GM12878 (cell line): ENCODE results near the gene CATSPER4. TPM values are rescaled to one million over a fixed set of nuclear protein-coding genes. Genes with fewer than 3 reads are reported as not detected.

Experiments used
- ATAC-seq: fragments of 200-7000 bp; cut with Tn5 transposase; 3 replicates; pipeline ENCODE4 v1.9.1; 2020; ENCODE audit warnings: mild to moderate bottlenecking, moderate library complexity
- BruUV-seq: library from RNA; stranded (reverse); fragments of 400-500 nt; replicated peaks from 2 replicates; lab custom pipeline; 2021; lab: Mats Ljungman, UMichigan
- CTCF ChIA-PET: fragments of 300-600 bp; sonication (Branson Sonifier 250); formaldehyde crosslinking; extraction: SDS; loops from one replicate; lab custom pipeline; 2021; ENCODE audit warnings: inconsistent platforms; lab: Yijun Ruan, JAX
- POLR2A ChIA-PET: fragments of 350-600 bp; formaldehyde crosslinking; extraction: SDS; loops from one replicate; lab custom pipeline; 2021; ENCODE audit warnings: inconsistent platforms; lab: Charles Lee
- RAD21 ChIA-PET: fragments of 300-600 bp; sonication (Branson Sonifier 250); formaldehyde crosslinking; loops from one replicate; lab custom pipeline; 2023; ENCODE audit warnings: antibody characterized with exemption; ENCODE audit not compliant: unreplicated experiment; lab: Charles Lee
- SMC1A ChIA-PET: fragments of 300-600 bp; sonication (Branson Sonifier 250); formaldehyde crosslinking; loops from one replicate; lab custom pipeline; 2023; ENCODE audit not compliant: unreplicated experiment, uncharacterized antibody; lab: Charles Lee
- DNase-seq: peaks from one replicate; pipeline ENCODE4 v3.0.0-alpha.2; 2011; ENCODE audit warnings: low read depth, low spot score
- FAIRE-seq: peaks from 3 replicates; lab custom pipeline; 2011; peaks lifted over from hg19 to GRCh38; lab: Jason Lieb, UNC
- H2AFZ ChIP-seq: 2 replicates; pipeline ENCODE4 v1.6.0; 2011; ENCODE audit warnings: low read depth, low read length, control low read depth; ENCODE audit not compliant: control insufficient read depth
- H3K27ac ChIP-seq: 2 replicates; pipeline ENCODE4 v1.5.1; 2011; ENCODE audit warnings: control low read depth; ENCODE audit not compliant: control insufficient read depth, insufficient read depth
- H3K27me3 ChIP-seq, 2 experiments: replicated peaks in 1 of 2; 2 replicates each; pipeline versions ENCODE4 v1.6.0 to v1.6.1; 2011; ENCODE audit warnings: low read length in 1 of 2; ENCODE audit not compliant: control insufficient read depth in 2 of 2, insufficient read depth in 2 of 2
- H3K36me3 ChIP-seq, 2 experiments: 2 replicates each; pipeline ENCODE4 v1.5.1; 2011; ENCODE audit warnings: low read length in 1 of 2; ENCODE audit not compliant: control insufficient read depth in 2 of 2, insufficient read depth in 2 of 2
- H3K4me1 ChIP-seq: 2 replicates; pipeline ENCODE4 v1.6.1; 2011; ENCODE audit warnings: mild to moderate bottlenecking, low read length, moderate library complexity, mixed read lengths; ENCODE audit not compliant: control insufficient read depth, insufficient read depth
- H3K4me2 ChIP-seq: 2 replicates; pipeline ENCODE4 v1.6.0; 2011; ENCODE audit warnings: control low read depth; ENCODE audit not compliant: control insufficient read depth, insufficient read depth
- H3K4me3 ChIP-seq: fragments of 200-600 bp; sonication (generic); 2 replicates; pipeline ENCODE4 v1.5.1; 2016
- H3K79me2 ChIP-seq: 2 replicates; pipeline ENCODE4 v1.6.0; 2011; ENCODE audit warnings: low read length; ENCODE audit not compliant: control insufficient read depth, insufficient read depth
- H3K9ac ChIP-seq: 2 replicates; pipeline ENCODE4 v1.8.0; 2011; ENCODE audit warnings: low read length, control low read depth, mixed read lengths; ENCODE audit not compliant: control insufficient read depth, insufficient read depth
- H3K9me3 ChIP-seq: replicated peaks from 3 replicates; pipeline ENCODE4 v1.5.1; 2011; ENCODE audit warnings: mild to moderate bottlenecking, low read length; ENCODE audit not compliant: control insufficient read depth, insufficient read depth
- H4K20me1 ChIP-seq: 2 replicates; pipeline ENCODE4 v1.6.0; 2011; ENCODE audit not compliant: control insufficient read depth, insufficient read depth
- BHLHE40 ChIP-seq, 2 experiments: fragments of 450-650 bp in 1 of 2; IDR thresholded peaks; 2 replicates each; pipeline ENCODE4 v1.6.1; 2011 to 2017; ENCODE audit warnings: low read depth in 2 of 2, borderline replicate concordance in 1 of 2, improper control_type of control experiment in 1 of 2, low read length in 1 of 2, mild to moderate bottlenecking in 1 of 2
- CBFB ChIP-seq: IDR thresholded peaks from 2 replicates; pipeline ENCODE4 v1.6.1; 2016; ENCODE audit warnings: antibody characterized with exemption, low read depth
- CBX3 ChIP-seq: fragments of 200-600 bp; sonication (generic); IDR thresholded peaks from 2 replicates; pipeline ENCODE4 v1.6.1; 2016; ENCODE audit warnings: low read depth, borderline replicate concordance
- E4F1 ChIP-seq: fragments of 450-650 bp; IDR thresholded peaks from 2 replicates; pipeline ENCODE4 v1.6.1; 2018; ENCODE audit warnings: borderline replicate concordance, mild to moderate bottlenecking; ENCODE audit not compliant: partially characterized antibody
- EP300 ChIP-seq, 2 experiments: fragments of 150-350 bp in 1 of 2; IDR thresholded peaks; 2 replicates each; pipeline ENCODE4 v1.6.1; 2011 to 2012; ENCODE audit warnings: low read depth in 2 of 2, low read length in 2 of 2, borderline replicate concordance in 1 of 2, improper control_type of control experiment in 1 of 2, inconsistent platforms in 1 of 2; ENCODE audit not compliant: control insufficient read depth in 1 of 2
- IKZF1 ChIP-seq: fragments of 450-650 bp; conservative IDR thresholded peaks from 2 replicates; pipeline ENCODE4 v1.6.1; 2017; ENCODE audit warnings: antibody characterized with exemption, mild to moderate bottlenecking
- MXI1 ChIP-seq: fragments of 150-350 bp; IDR thresholded peaks from 2 replicates; pipeline ENCODE4 v1.6.1; 2011; ENCODE audit warnings: low read depth, mild to moderate bottlenecking, inconsistent platforms, low read length, improper control_type of control experiment
- NR2C1 ChIP-seq: fragments of 450-650 bp; IDR thresholded peaks from 2 replicates; pipeline ENCODE4 v1.6.1; 2017; ENCODE audit warnings: antibody characterized with exemption, mild to moderate bottlenecking, moderate library complexity
- NR2C2 ChIP-seq: IDR thresholded peaks from 2 replicates; pipeline ENCODE4 v1.6.1; 2011; ENCODE audit warnings: borderline replicate concordance, low read depth; ENCODE audit not compliant: control insufficient read depth, insufficient read length
- PAX5 ChIP-seq: IDR thresholded peaks from 2 replicates; pipeline ENCODE4 v1.6.1; 2011; ENCODE audit warnings: low read depth, low read length, borderline replicate concordance
- RAD51 ChIP-seq: fragments of 450-650 bp; IDR thresholded peaks from 2 replicates; pipeline ENCODE4 v1.6.1; 2016; ENCODE audit warnings: moderate library complexity, mild to moderate bottlenecking, inconsistent platforms
- SMAD5 ChIP-seq: IDR thresholded peaks from 2 replicates; pipeline ENCODE4 v1.6.1; 2016; ENCODE audit warnings: antibody characterized with exemption, low read depth
- TCF3 ChIP-seq: IDR thresholded peaks from 2 replicates; pipeline ENCODE4 v1.6.1; 2012; ENCODE audit warnings: low read depth, mild to moderate bottlenecking, low read length, borderline replicate concordance; ENCODE audit not compliant: insufficient read depth
- USF2 ChIP-seq: IDR thresholded peaks from 2 replicates; pipeline ENCODE4 v1.6.1; 2011; ENCODE audit warnings: low read depth, low read length, improper control_type of control experiment, borderline replicate concordance
- WRNIP1 ChIP-seq: IDR thresholded peaks from 2 replicates; pipeline ENCODE4 v1.6.1; 2011; ENCODE audit warnings: low read depth, low read length, improper control_type of control experiment, borderline replicate concordance
- YBX1 ChIP-seq: fragments of 450-650 bp; IDR thresholded peaks from 2 replicates; pipeline ENCODE4 v1.6.1; 2016; ENCODE audit warnings: antibody characterized with exemption
- ZNF207 ChIP-seq: fragments of 450-650 bp; IDR thresholded peaks from 2 replicates; pipeline ENCODE4 v1.6.1; 2014; ENCODE audit warnings: antibody characterized with exemption, mild to moderate bottlenecking, borderline replicate concordance
- ZNF24 ChIP-seq: fragments of 450-650 bp; IDR thresholded peaks from 2 replicates; pipeline ENCODE4 v1.6.1; 2017; ENCODE audit warnings: antibody characterized with exemption, mild to moderate bottlenecking
- WGBS: methylation state at CpG from one replicate; pipeline ENCODE4 v1.1.6; 2016; ENCODE audit warnings: low lambda C conversion rate; ENCODE audit not compliant: insufficient replicate concordance, insufficient coverage; ENCODE audit errors: missing lambda C conversion rate; 5-methylcytosine and 5-hydroxymethylcytosine counted together
- in situ Hi-C: fragments of 300-500 bp; cut with MboI; formaldehyde crosslinking; loops from 9 replicates; pipeline ENCODE4 v1.14.3; 2018; ENCODE audit warnings: mixed read lengths
- intact Hi-C: fragments of 100-400 bp; cut with micrococcal nuclease; formaldehyde crosslinking; loops from one replicate; pipeline ENCODE4 v1.14.2; 2022; ENCODE audit not compliant: unreplicated experiment
- polyA plus RNA-seq, 11 experiments: library from polyadenylated mRNA; depleted of rRNA in 4 of 11; unstranded in 6 of 11; stranded (reverse) in 5 of 11; fragments of >200 nt; fragmentation: Nextera tagmentation in 4 of 11; fragmentation: Illumina TruSeq in 1 of 11; extraction: Ambion mirVana in 4 of 11; extraction: Trizol in 1 of 11; gene quantifications; 1 replicate in 1 of 11; 2 replicates in 10 of 11; pipeline versions ENCODE4 v1.2.1 to v1.2.3, GENCODE V29; 2011 to 2016; ENCODE audit warnings: inconsistent platforms in 2 of 11, missing spikeins in 2 of 11, low read depth in 1 of 11
- total RNA-seq, 4 experiments: library from RNA; depleted of rRNA in 3 of 4; stranded (reverse); fragments of >200 nt in 3 of 4; fragmentation: Illumina TruSeq in 1 of 4; extraction: Trizol in 1 of 4; gene quantifications; 2 replicates each; pipeline versions ENCODE4 v1.2.1 to v1.2.3, GENCODE V29; 2013 to 2021

Gene CATSPER4
- total and polyA plus RNA-seq, 10 of the 15 experiments (the other 5 are each of a cell fraction or from before 2014, with no cell fraction given), result 0.13 TPM; not detected in 9

- 0 out of 2 replicates have a peak, but pooled peaks have one; percentile 11 for TF ChIP-seq IKZF1
These were observed 45.1 kb upstream of the CATSPER4 start (continued) for GRCh38 chr1:26145041-26145959.

GRCh38 chr1:26145960-26146294 is 44.5 kb upstream of the CATSPER4 start:
- Histone ChIP-seq H3K36me3 (no peaks in the 10 kb centered on the region), H3K79me2 (no peaks in the 10 kb centered on the region), H3K27me3 (no peaks in the 10 kb centered on the region; a peak in 2 of 4 replicates), H3K9me3 (no peaks in the 10 kb centered on the region), H2AFZ (no peak overlapping the region), H3K4me1 (no peaks in the 10 kb centered on the region), H3K27ac (no peak overlapping the region), H3K4me3 (no peak overlapping the region), H3K4me2 (no peak overlapping the region), H4K20me1 (no peaks in the 10 kb centered on the region), H3K9ac (no peak overlapping the region)
- ATAC-seq (no peak), FAIRE-seq (no peak), DNase-seq (no peak)
- 0% methylated on average over 6 of the region's 6 CpGs for WGBS
- RAD21 ChIA-PET, result interaction anchor here (0.7 to 5.4 kb wide), 5 partner anchors 8 to 43 kb away, joined by 3 to 110 read pairs (median 18); no protein-coding TSS in a partner anchor
- intact Hi-C loops, result loop anchor here (1.0 to 5.0 kb wide), 2 partner anchors 41 to 109 kb away; no protein-coding TSS in a partner anchor
- POLR2A ChIA-PET, result no interaction called here
- CTCF ChIA-PET, result interaction anchor here (0.6 to 8.7 kb wide), 15 partner anchors 14 to 251 kb away, joined by 3 to 235 read pairs (median 8); partner anchors contain the start of genes PDIK1L and ZNF593
- SMC1A ChIA-PET, result interaction anchor here (0.8 to 7.9 kb wide), 11 partner anchors 10 to 269 kb away, joined by 3 to 131 read pairs (median 4); partner anchors contain the start of gene SH3BGRL3
- in situ Hi-C loops, result loop anchor here (5.0 kb wide), 1 partner anchor 39 kb away; no protein-coding TSS in a partner anchor
- no TSS peak for BruUV-seq
- TF ChIP-seq MXI1 (no peak), TCF3 (no peak), E4F1 (no peak), YBX1 (no peak), NR2C2 (no peak), CBFB (no peak), PAX5 (no peak), CBX3 (no peak), USF2 (no peak), WRNIP1 (no peak), ZNF207 (no peak), EP300 (IDR thresholded peaks at IDR 0.05; ENCODE audit: borderline replicate concordance in 1 of 2, control insufficient read depth in 1 of 2, low read depth in 2 of 2, low read length in 2 of 2) (no peak), ZNF24 (no peak), BHLHE40 (IDR thresholded peaks at IDR 0.05; ENCODE audit: borderline replicate concordance in 1 of 2, low read depth in 2 of 2, low read length in 1 of 2) (no peak), SMAD5 (no peak), NR2C1 (no peak), RAD51 (no peak)
